HCEC 1CT (cell line): ENCODE measurements around the gene CERT1.
A peak's percentile ranks its signal among the peaks of the same experiment; 100 is the strongest.
"Not testable (repeated sequence)": the region's sequence is repeated elsewhere in the genome, so short reads cannot be mapped to it uniquely, and the experiment has no call there.

Experiments
- DNase-seq: peaks from one replicate; pipeline ENCODE4 v3.0.0-alpha.2; 2017

The CERT1 gene

DNA sequence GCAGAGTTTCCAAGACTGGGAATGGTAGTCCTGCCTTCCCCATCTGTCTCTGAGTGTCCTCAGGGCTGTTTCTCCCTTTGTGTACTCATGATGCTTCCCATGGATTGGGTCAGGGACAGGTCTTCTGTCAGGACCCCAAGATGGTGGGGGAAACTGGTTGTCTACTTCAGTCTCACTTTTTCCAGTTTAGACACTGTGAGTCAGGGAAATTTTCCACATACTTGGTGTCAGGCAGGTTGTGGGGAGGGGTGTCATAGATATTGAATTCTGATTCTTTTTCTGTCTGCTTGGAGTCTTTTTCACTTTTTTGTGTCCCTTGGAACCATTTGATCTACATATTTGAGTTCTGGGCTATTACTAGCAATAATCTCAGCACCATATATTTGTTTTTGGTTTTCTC lies 10.6 kb upstream of the CERT1 start:
- no peak for DNase-seq

DNA sequence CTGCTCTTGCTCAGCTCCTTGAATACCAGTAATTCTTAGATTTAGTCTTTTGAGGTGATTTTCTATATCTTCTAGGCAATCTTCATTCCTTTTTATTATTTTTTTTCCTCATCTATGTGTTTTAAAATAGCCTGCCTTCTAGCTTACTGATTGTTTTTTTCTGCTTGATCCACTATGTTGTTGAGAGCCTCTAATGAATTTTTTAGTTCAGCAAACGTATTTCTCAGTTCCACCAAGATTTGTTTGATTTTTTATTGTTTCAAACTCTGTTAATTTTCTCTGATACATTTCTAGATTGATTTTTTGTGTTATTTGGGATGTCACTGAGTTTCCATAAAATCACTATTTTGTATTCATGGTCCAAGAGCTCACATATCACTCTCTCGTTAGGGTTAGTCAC lies 9.8 kb upstream of the CERT1 start:
- DNase-seq = no peak

DNA sequence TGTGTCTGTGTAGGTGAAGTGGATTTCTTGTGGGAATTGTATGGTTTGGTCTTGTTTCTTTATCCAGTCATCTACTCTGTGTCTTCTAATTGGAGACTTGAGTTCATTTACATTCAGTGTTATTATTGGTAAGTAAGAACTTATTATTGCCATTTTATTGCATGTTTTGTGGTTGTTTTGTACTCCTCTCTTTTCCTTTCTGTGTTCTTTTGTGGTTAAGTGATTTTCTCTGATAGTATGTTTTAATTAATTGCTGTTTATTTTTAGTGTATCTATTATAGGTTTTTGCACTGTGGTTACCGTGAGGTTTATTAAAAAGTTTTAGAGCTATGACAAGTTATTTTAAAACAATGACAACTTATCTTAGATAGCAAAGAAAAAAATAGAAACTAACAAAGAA lies 8.3 kb upstream of the CERT1 start:
- no peak for DNase-seq

DNA sequence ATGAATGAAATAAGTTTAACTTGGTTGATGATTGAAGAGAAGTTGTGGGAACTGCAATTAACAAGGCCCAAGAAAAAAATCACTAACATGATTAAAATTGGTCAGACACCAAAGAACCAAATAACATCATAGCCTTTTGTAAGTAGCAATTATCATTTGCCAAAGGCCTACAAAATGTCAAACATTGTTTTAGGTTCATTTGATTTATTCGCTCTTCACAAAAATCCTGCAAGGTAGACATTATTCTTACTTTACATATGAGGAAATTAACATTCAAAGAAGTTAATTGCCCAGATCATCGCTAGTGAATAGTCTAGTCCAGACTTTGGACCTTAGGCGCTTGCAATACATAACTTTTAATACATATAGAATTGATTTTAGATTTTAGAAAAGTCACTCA lies 2.9 kb upstream of the CERT1 start:
- no peak for DNase-seq

DNA sequence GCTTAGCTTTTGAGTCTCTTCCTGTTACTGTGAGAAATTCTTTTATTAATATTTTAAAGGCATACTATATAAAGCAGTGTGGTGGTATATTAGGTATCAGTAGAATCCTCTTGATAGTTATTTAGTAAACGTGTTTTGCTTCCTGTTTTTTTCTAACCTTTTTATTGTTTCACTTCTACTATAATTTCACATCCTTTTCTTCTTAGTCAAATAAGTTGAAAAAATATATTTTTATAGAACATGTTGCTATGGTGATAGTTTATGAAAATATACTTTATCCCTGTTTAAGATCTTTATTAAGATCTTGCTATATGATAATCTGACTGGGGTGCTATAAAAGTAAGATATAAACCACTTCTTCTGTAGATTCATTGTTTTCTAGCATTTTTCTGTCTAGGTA lies 2.4 kb upstream of the CERT1 start:
- DNase-seq = no peak

DNA sequence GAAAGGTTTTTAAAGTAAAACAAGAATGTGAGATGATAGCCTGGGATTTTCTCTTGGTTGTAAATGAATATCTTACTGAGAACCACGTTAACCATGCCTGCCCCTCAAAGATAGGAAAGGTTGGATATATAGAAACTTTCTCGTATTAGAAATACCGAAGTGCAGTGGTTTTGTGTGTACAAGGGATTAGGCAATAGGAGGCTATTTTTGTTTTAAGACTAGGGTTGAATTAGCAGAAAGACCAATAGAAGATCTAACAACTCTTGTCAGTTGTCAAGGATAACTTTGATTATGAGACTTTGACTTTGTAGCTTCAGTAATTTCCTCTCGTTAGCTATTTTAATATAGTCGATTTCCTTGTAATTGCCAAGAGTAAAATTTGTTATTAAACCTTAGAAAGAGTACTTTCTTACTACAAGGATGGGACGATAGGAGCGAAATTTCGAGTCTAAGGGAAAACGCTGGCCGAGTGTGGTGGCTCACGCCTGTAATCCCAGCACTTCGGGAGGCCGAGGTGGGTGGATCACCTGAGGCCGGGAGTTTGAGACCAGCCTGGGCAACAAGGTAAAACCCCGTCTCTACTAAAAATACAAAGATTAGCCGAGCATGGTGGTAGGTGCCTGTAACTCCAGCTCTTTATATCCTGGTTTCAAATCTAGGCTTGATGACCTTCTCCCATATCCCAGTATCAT lies 1.1 kb upstream of the CERT1 start:
- DNase-seq = peak; percentile 12

DNA sequence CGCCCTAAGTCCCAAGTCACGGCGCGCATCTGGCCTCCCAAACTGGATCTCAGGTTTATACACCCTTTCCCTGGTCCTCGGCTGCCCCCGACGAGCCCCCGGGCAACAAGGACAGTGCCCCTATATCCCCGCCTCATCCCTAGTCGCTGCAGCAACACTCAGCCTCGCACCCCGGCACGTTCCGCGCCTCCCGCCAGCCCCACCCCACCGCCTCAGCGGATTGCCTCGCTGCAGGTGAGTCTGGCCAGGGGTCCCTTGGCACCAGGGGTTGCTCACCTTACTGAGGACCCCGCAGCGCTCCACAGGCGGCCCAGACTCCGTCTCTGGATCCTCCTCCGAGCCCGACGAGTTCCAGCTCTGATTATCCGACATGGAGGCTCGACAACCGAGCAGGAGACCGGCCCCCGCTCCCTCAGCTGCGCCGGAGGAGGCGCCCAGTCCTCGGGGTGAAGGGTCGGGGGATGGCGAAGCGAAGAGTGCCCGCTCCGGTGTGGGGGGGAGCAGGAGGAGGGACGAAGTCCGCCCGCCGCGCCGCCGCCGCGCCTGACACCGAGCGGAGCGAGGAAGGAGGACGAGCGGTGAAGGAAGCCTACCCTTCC lies 494 bp downstream of the CERT1 start:
- DNase-seq = peak; percentile 19

DNA sequence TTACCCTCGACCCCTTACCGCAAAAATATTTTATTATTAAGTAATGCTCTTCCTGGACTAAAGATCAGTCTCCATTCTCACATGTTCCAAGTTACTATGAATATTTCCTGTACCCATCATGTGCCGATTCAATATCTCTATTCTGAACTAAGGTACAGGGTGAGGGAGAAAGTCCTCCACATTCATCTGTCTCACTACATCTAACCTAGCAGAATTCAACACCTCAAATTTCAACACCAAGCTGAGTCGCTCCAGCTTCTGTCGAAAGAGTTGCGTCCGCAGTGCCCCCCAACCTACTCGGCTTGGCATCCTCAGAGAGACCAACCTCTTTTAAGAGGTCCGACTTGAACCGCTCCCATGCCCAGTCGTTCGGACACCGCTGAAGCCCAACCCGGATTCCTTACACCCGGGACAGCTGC lies 1.0 kb downstream of the CERT1 start:
- peak; percentile 50 for DNase-seq

DNA sequence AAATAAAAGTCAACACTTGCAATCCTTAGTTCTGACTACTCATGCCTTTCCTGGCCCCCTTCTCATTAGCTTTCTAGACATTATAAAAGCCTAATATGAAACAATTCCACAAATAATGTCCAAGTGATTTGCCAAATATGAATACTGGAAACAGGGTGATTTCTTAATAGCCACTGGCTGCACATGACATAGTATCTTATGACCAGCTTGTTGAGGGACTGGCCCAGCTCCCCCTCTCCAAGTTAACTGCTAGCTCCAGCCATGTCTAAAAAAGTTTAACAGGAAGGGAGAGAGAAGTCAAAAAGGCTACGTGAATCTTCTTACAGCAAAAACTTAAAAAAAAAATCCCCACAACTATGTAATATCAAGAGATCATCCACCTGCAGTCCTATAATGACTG lies 1.5 kb downstream of the CERT1 start:
- DNase-seq = peak; percentile 60

DNA sequence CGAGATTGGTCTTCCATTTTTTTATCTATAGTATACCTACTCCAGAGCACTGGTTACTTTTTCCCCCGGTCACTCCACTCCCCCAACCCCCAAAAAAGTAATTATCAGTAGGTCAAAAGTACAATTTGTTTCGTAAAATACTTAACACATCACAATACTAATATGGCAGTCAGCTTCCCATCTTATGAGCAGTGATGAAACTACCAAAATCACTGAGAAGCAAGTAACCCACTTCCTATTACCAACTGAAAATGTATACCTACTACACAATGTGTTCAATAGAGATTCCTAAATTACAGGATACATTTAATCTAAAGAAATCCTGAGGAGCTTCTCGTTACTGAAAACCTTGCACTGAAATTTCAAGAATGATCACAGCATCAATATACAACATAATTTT lies 1.9 kb downstream of the CERT1 start:
- DNase-seq = peak; percentile 5

DNA sequence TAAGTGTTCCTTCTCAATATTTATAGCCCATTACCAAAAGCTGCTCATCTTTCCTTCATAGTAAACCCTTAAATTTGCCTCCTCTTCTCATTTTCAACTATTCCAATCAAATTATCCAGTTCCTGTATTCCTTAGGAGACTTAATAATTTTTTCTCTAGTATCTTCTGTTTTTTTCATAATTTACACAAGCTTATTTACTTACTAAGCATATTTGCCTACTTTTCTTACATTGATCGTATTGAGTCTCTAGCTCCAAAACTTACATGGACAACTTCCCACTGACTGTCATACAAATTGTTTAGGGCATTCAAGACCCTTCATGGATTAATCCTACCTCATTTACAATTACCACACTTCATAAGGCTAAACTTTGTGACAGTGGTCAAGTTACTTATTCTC lies 3.6 kb downstream of the CERT1 start:
- no peak for DNase-seq

DNA sequence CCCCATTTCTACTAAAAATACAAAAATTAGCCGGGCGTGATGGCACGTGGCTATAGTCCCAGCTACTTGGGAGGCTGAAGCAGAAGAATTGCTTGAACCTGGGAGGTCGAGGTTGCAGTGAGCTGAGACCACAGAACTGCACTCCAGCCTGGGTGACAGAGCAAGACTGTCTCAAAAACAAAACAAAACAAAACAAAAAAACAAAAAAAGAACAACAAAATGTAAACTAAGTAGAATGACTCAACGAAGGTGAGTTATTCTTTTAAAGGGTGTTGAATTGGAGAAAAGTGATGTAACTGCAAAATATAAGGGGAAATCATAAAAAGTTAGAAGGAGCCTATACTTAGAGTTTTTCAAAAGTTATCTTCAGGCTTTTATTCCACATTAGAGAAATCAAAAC lies 6.3 kb downstream of the CERT1 start:
- not testable (repeated sequence) for DNase-seq

DNA sequence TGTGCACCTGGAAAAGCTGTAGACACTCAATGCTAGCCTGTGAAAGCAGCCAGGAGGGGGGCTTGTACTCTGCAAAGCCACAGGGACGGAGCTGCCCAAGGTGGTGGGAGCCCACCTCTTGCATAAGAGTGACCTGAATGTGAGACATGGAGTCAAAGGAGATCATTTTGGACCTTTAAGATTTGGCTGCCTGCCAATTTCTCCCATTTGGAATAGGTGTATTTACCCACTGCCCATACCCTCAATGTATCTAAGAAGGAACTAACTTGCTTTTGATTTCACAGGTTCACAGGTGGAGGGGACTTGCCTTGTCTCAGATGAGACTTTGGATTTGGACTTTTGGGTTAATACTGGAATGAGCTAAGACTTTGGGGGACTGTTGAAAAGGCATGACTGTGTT lies 12.6 kb downstream of the CERT1 start:
- not testable (repeated sequence) for DNase-seq

DNA sequence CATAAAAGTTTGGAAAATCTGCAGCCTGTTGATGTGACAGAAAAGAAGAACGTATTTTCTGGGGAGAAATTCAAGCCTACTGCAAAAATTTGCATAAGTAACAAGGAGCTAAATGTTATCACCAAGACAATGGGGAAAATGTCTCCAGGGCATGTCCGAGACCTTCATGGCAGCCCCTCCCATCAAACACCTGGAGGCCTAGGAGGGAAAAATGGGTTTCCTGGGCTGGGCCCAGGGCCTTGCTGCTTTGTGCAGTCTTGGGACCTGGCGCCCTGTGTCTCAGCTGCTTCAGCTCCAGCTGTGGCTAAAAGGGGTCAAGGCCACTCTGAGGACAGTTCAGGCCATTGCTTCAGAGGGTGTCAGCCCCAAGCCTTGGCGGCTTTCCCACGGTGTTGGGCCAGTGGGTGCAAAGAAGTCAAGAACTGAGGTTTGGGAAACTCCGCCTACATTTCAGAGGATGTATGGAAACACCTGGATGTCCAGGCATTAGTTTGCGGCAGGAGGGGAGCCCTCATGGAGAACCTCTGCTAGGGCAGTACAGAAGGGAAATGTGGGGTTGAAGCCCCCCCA lies 13.1 kb downstream of the CERT1 start:
- no peak for DNase-seq

DNA sequence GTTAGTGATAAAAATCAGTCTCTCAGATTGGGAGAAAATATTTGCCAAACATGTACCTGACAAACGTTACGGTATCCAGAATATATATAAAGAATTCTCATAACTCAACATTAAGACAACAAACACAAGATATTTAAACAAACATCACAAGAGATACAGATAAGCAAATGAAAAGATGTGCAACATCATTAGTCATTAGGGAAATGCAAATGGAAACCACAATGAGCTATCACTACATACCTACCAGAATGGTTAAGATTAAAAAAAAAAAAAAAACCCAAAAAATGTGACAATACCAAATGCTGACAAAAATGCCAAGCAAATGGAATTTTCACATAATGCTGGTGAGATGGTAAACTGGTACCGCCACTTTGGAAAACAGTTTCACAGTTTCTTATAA lies 15.4 kb downstream of the CERT1 start:
- no peak for DNase-seq

DNA sequence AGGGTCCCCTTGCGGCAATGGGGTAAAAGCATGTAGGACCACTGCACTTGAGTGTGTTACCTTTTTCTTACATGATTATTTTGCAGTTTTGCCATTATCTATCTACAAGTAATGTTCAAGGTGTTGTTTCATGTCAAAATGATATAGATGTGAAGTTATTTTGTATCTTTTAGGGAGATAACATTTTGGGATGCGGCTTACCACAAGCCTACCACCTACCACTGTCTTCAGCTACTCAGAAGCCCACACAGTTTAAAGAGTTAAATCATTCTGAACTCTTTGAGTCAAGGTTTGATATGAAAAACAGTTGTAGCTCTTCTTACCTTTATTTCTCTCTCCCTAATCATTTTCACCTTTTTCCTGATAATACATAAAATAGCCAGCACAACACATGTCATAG lies 19.8 kb downstream of the CERT1 start:
- DNase-seq = no peak

DNA sequence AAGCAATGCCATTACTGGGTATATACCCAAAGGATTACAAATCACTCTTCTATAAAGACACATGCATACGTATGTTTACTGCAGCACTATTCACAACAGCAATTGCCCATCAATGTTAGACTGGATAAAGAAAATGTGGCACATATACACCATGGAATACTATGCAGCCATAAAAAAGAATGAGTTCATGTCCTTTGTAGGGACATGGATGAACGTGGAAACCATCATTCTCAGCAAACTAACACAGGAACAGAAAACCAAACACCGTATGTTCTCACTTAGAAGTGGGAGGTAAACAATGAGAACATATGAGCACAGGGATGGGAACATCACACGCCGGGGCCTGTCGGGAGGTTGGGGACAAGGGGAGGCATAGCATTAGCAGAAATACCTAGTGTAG lies 21.6 kb downstream of the CERT1 start:
- DNase-seq = not testable (repeated sequence)

DNA sequence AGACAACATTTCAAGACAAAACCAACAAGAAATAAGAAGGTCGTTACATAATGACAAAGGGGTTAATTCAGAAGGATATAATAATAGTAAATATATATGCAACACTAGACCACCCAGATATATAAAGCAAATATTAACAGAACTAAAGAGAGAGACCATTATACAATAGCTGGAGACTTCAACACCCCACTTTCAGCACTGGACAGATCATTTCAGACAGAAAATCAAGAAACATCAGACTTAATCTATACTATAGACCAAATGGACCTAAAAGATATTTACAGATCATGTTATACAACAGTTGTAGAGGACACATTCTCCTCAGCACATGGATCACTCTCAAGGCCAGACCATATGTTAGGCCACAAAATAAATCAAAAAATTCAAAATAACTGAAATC lies 26.8 kb downstream of the CERT1 start:
- no peak for DNase-seq

DNA sequence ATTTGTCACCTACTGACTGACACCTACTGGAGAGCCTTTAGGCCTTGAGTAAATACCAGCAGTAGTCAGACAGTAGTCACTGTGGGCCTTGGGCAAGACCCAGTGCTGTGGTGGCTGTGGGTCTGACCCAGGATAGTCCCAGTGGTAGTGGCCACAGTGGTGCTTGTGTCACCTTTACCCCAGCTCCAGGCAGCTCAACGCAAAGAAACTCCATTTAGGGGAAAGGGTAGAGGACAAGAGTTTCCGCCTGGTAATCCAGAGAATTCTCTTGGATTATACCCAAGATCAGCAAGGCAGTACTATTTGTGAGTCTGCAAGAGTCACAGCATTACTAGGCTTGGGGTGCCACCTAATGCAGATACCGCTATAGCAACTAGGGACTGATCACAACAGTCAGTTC lies 28.9 kb downstream of the CERT1 start:
- DNase-seq = no peak

DNA sequence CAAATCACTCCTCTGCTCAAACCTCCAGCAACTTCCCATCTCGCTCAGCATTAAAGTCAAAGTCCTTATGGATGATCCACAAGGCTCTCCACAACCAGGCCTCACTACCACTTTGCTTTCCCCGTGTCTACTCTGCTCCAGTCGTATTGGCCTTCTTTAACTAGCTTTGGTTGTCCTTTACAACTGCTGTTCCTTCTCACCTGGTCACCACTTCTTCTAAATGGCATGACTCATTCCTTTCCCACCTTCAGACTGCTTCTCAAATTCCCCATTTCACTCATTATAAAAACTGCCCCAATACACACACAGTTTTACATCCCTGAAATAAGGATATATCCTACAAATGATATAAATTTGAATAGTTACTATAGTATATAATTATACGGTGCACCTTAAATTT lies 30.4 kb downstream of the CERT1 start:
- no peak for DNase-seq

DNA sequence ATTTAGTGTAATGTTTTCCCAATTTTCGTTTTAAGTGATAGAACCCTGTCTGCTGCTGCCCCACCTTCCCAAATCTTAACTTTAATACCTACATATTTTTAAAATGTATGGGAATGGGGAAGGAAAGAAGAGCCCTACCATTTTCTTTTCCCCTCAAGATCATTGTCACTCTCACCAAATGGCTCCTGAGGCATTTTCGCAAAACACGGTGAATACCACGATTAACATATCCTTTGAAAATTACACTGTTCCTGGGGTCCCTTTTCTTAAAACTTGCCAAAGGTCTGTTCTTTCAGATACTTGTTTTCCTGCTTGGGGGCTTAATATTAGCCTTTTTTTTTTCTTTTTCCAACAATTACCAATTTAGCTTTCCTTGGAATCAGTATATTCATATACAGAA lies 36.1 kb downstream of the CERT1 start:
- DNase-seq = no peak

DNA sequence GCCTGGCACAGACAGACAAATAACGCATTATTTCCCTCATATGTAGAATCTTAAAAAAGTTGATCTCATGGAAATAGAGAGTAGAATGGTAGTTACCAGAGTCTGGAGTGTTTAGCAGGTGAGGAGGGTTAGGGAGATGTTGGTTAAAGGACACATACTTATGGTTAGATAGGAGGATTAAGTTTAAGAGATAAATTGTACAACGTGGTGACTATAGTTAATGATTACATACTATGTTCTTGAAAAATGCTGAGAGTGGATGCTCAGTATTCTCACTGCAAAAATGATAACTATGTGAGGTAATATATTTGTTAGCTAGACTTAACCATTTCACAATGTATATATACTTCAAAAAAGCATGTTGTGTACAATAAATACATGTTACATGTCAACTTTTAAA lies 38.0 kb downstream of the CERT1 start:
- no peak for DNase-seq

DNA sequence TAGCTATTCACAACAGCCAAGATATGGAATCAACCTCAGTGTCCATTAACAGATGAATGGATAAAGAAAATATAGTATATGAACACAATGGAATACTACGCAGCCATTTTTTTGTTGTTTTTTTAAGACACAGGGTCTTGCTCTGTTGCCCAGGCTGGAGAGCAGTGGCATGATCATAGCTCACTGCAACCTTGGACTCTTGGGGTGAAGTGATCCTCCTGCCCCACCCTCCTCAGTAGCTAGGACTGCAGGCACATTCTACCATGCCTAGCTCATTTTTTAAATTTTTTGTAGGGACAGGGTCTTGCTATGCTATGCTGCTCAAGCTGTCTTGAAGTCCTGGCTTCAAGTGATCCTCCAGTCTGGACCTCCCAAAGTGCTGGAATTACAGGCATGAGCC lies 38.5 kb downstream of the CERT1 start:
- no peak for DNase-seq

DNA sequence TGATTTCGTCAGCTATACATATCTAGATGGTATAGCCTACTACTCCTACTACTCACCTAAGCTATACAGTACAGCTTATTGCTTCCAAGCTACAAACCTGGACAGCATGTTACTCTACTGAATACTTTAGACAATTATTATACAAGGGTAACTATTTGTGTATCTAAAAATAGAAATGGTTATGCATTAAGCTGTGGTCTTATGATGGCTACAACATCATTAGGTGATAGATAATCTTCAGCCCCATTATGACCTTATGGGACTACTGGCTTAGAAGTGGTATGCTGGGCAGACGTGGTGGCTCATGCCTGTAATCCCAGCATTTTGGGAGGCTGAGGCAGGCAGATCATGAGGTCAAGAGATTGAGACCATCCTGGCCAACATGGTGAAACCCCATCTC lies 40.2 kb downstream of the CERT1 start:
- no peak for DNase-seq

DNA sequence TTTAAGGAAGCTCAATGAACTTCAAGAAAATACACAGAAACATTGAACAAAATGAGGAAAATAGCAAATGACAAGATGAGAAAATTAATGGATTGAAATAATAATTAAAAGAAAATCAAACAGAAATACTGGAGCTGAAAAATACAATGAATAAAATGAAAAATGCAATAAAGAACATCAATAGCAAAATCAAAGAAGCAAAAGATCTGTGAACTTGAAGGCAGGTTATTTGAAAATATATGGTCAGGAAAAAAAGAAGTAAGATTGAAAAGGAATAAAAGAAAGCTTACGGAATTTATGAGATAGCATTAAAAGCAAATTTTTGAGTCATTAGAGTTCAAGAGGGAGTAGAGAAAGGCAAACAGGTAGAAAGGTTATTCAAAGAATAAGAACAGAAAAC lies 42.4 kb downstream of the CERT1 start:
- DNase-seq = no peak
